Tibial artery (tissue), 4 donors: ENCODE results near the gene CYCS.
"Not testable (repeated sequence)": the region's sequence is repeated elsewhere in the genome, so short reads cannot be mapped to it uniquely, and the experiment has no call there.

Source experiments
- DNase-seq, 2 donors: peaks; one replicate each; pipeline ENCODE4 v3.0.0-alpha.2; 2019
- H3K27ac ChIP-seq, 2 donors: fragments of 200-600 bp; sonication (generic) in 1 of 2; 1 replicate in 1 of 2; 2 replicates in 1 of 2; pipeline ENCODE4 v1.5.1; 2018 to 2019; ENCODE audit warnings: mild to moderate bottlenecking in 1 of 2
- H3K27me3 ChIP-seq, 2 donors: fragments of 200-600 bp; sonication (generic) in 1 of 2; one replicate each; pipeline versions ENCODE4 v1.5.1 to v1.6.0; 2016 to 2019
- H3K36me3 ChIP-seq, 3 donors: fragments of 200-600 bp; sonication (generic) in 2 of 3; one replicate each; pipeline ENCODE4 v1.5.1; 2016 to 2019; ENCODE audit warnings: mild to moderate bottlenecking in 2 of 3
- H3K4me1 ChIP-seq, 4 donors: fragments of 200-600 bp; sonication (generic) in 2 of 4; 1 replicate in 3 of 4; 2 replicates in 1 of 4; pipeline ENCODE4 v1.5.1; 2016 to 2019
- H3K4me3 ChIP-seq, 2 donors: fragments of 200-600 bp; sonication (generic) in 1 of 2; 1 replicate in 1 of 2; 2 replicates in 1 of 2; pipeline ENCODE4 v1.5.1; 2018 to 2019; ENCODE audit warnings: mild to moderate bottlenecking in 2 of 2
- H3K9me3 ChIP-seq, 3 donors: fragments of 200-600 bp; sonication (generic) in 1 of 3; one replicate each; pipeline ENCODE4 v1.5.1; 2016 to 2019
- CTCF ChIP-seq, 2 experiments: fragments of 200-600 bp in 1 of 2; fragments of 450-650 bp in 1 of 2; IDR thresholded peaks; one replicate each; pipeline ENCODE4 v1.5.1; 2017 to 2019; ENCODE audit warnings: antibody characterized with exemption in 2 of 2, mild to moderate bottlenecking in 1 of 2, moderate library complexity in 1 of 2
- intact Hi-C: fragments of 100-400 bp; cut with DNase I; formaldehyde crosslinking; loops from one replicate; pipeline ENCODE4 v1.15.0; 2023; ENCODE audit warnings: low total_unique reads

The CYCS gene

GRCh38 chr7:25083201-25083600, 41.9 kb downstream of the CYCS start:
- H3K4me1 ChIP-seq = no peaks in the 10 kb centered on the region
- H3K4me3 ChIP-seq = no peak overlapping the region
- no peaks in the 10 kb centered on the region for H3K36me3 ChIP-seq
- intact Hi-C loops = no loop called here
- H3K27ac ChIP-seq = no peak overlapping the region
- no peak for TF ChIP-seq CTCF (IDR thresholded peaks at IDR 0.05)
- no peak for DNase-seq
- H3K27me3 ChIP-seq = no peaks in the 10 kb centered on the region
- no peaks in the 10 kb centered on the region for H3K9me3 ChIP-seq

- intact Hi-C loops, H3K4me1 ChIP-seq, H3K4me3 ChIP-seq, H3K9me3 ChIP-seq, H3K27me3 ChIP-seq, DNase-seq, H3K27ac ChIP-seq, H3K36me3 ChIP-seq: not testable (repeated sequence)
These were observed 43.0 kb downstream of the CYCS start for GRCh38 chr7:25082041-25082440.

- no peaks in the 10 kb centered on the region for H3K36me3 ChIP-seq
These were observed 48.0 kb downstream of the CYCS start for GRCh38 chr7:25077096-25077495.

GRCh38 chr7:25075459-25075858, 49.6 kb downstream of the CYCS start:
- no peak for TF ChIP-seq CTCF (IDR thresholded peaks at IDR 0.05)
- Histone ChIP-seq H3K4me1 (no peaks in the 10 kb centered on the region), H3K4me3 (no peak overlapping the region), H3K36me3 (no peaks in the 10 kb centered on the region), H3K27ac (no peak overlapping the region), H3K27me3 (no peaks in the 10 kb centered on the region), H3K9me3 (no peaks in the 10 kb centered on the region)
- intact Hi-C loops = no loop called here
- DNase-seq = no peak

More at GRCh38 chr7:25077096-25077495, 48.0 kb downstream of the CYCS start:
- H3K27me3 ChIP-seq = no peaks in the 10 kb centered on the region
- no peak for DNase-seq
- H3K4me1 ChIP-seq = no peaks in the 10 kb centered on the region
- no peak for TF ChIP-seq CTCF (IDR thresholded peaks at IDR 0.05)
- no peaks in the 10 kb centered on the region for H3K9me3 ChIP-seq
- no peak overlapping the region for H3K4me3 ChIP-seq
- intact Hi-C loops = no loop called here
- H3K27ac ChIP-seq = no peak overlapping the region

GRCh38 chr7:25073451-25073850, 51.6 kb downstream of the CYCS start:
- no peak for DNase-seq
- no peak overlapping the region for H3K4me3 ChIP-seq
- no peak overlapping the region for H3K27ac ChIP-seq
- intact Hi-C loops = no loop called here
- H3K9me3 ChIP-seq = no peaks in the 10 kb centered on the region
- TF ChIP-seq CTCF (IDR thresholded peaks at IDR 0.05) = no peak
- no peaks in the 10 kb centered on the region for H3K27me3 ChIP-seq
- H3K36me3 ChIP-seq = no peaks in the 10 kb centered on the region
- peaks cover 0 to 5% (median 2%) of the 10 kb centered on the region in 4 donors for H3K4me1 ChIP-seq
